HepG2 (cell line): Measurements from ENCODE around the gene RBPJ. TPM values are rescaled to one million over a fixed set of nuclear protein-coding genes. Genes with fewer than 3 reads are reported as not detected.
A peak's percentile ranks its signal among the peaks of the same experiment; 100 is the strongest.

Experiments
- FOXA3 ChIP-seq: IDR thresholded peaks from 2 replicates; pipeline ENCODE4 v1.6.1; 2016; ENCODE audit warnings: missing genetic modification reagents, missing compliant biosample characterization
- FOXO1 ChIP-seq: sonication (generic); formaldehyde crosslinking; IDR thresholded peaks from 2 replicates; pipeline ENCODE4 v1.4.0; 2020; ENCODE audit warnings: missing genetic modification reagents
- HDAC1 ChIP-seq: sonication (generic); formaldehyde crosslinking; IDR thresholded peaks from 2 replicates; pipeline ENCODE4 v1.5.1; 2020; ENCODE audit warnings: mild to moderate bottlenecking, missing genetic modification reagents
- HDAC2 ChIP-seq: sonication (generic); formaldehyde crosslinking; IDR thresholded peaks from 2 replicates; pipeline ENCODE4 v1.4.0; 2020; ENCODE audit warnings: missing genetic modification reagents
- KDM5B ChIP-seq: sonication (generic); formaldehyde crosslinking; IDR thresholded peaks from 2 replicates; pipeline ENCODE4 v1.4.0; 2020; ENCODE audit warnings: missing genetic modification reagents, mild to moderate bottlenecking, borderline replicate concordance
- NR2F6 ChIP-seq, 2 experiments: IDR thresholded peaks; 2 replicates each; pipeline ENCODE4 v1.6.1; 2016; ENCODE audit warnings: antibody characterized with exemption in 1 of 2, mild to moderate bottlenecking in 1 of 2
- PPARG ChIP-seq: conservative IDR thresholded peaks from 2 replicates; pipeline ENCODE4 v1.6.1; 2016; ENCODE audit warnings: missing biosample characterization, missing genetic modification reagents
- RXRB ChIP-seq: IDR thresholded peaks from 2 replicates; pipeline ENCODE4 v1.6.1; 2016; ENCODE audit warnings: borderline replicate concordance, missing genetic modification reagents, missing compliant biosample characterization
- TCF7L2 ChIP-seq: IDR thresholded peaks from 2 replicates; pipeline ENCODE4 v1.6.1; 2011; ENCODE audit warnings: mild to moderate bottlenecking, low read depth, low read length, moderate library complexity
- TFAP4 ChIP-seq: sonication (generic); IDR thresholded peaks from 2 replicates; pipeline ENCODE4 v1.6.1; 2016; ENCODE audit warnings: low read depth, borderline replicate concordance
- ZFP91 ChIP-seq: sonication (generic); formaldehyde crosslinking; IDR thresholded peaks from 2 replicates; pipeline ENCODE4 v1.9.0; 2022; ENCODE audit warnings: missing genetic modification reagents, mild to moderate bottlenecking, borderline replicate concordance
- ZKSCAN8 ChIP-seq: IDR thresholded peaks from 2 replicates; pipeline ENCODE4 v1.6.1; 2016; ENCODE audit warnings: borderline replicate concordance, missing genetic modification reagents, missing compliant biosample characterization
- ZNF205 ChIP-seq: IDR thresholded peaks from 2 replicates; pipeline ENCODE4 v1.6.1; 2018; ENCODE audit warnings: missing biosample characterization, missing genetic modification reagents
- ZNF331 ChIP-seq: sonication (generic); formaldehyde crosslinking; IDR thresholded peaks from 2 replicates; pipeline ENCODE4 v1.4.0; 2020; ENCODE audit warnings: missing genetic modification reagents
- ZNF432 ChIP-seq: sonication (generic); formaldehyde crosslinking; IDR thresholded peaks from 2 replicates; pipeline ENCODE4 v1.5.0; 2020; ENCODE audit warnings: missing genetic modification reagents, mild to moderate bottlenecking, borderline replicate concordance
- ZNF563 ChIP-seq: sonication (generic); formaldehyde crosslinking; IDR thresholded peaks from 2 replicates; pipeline ENCODE4 v1.8.0; 2022; ENCODE audit warnings: mild to moderate bottlenecking, moderate library complexity, missing genetic modification reagents
- ZNF644 ChIP-seq: IDR thresholded peaks from 2 replicates; pipeline ENCODE4 v1.6.1; 2016; ENCODE audit warnings: low read depth
- polyA plus RNA-seq, 8 experiments: library from polyadenylated mRNA; depleted of rRNA in 3 of 8; stranded (reverse) in 7 of 8; unstranded in 1 of 8; fragments of >200 nt; fragmentation: Illumina TruSeq in 4 of 8; extraction: Trizol in 4 of 8; gene quantifications; 2 replicates each; pipeline versions ENCODE4 v1.2.1 to v1.2.3, GENCODE V29; 2011 to 2016; ENCODE audit warnings: low read depth in 4 of 8, missing spikeins in 1 of 8, mixed read lengths in 1 of 8; ENCODE audit not compliant: insufficient read depth in 1 of 8
- total RNA-seq, 5 experiments: library from RNA; depleted of rRNA; stranded (reverse); fragments of >200 nt; fragmentation: Illumina TruSeq; extraction: Trizol; gene quantifications; 2 replicates each; pipeline ENCODE4 v1.2.3, GENCODE V29; 2016; ENCODE audit warnings: low read depth in 1 of 5
- TF ChIP-seq, protein P1 (sequence below): sonication (generic); formaldehyde crosslinking; IDR thresholded peaks from 2 replicates; pipeline ENCODE4 v1.4.0; 2020; ENCODE audit warnings: low read depth, missing genetic modification reagents
- TF ChIP-seq, protein P2 (sequence below): sonication (generic); formaldehyde crosslinking; IDR thresholded peaks from 2 replicates; pipeline ENCODE4 v1.5.1; 2020; ENCODE audit warnings: mild to moderate bottlenecking, missing genetic modification reagents, moderate library complexity

RBPJ gene
- total and polyA plus RNA-seq, 2 of the 13 experiments (the other 11 are each of a cell fraction or from before 2014, with no cell fraction given): 25.9 to 33.2 TPM

DNA sequence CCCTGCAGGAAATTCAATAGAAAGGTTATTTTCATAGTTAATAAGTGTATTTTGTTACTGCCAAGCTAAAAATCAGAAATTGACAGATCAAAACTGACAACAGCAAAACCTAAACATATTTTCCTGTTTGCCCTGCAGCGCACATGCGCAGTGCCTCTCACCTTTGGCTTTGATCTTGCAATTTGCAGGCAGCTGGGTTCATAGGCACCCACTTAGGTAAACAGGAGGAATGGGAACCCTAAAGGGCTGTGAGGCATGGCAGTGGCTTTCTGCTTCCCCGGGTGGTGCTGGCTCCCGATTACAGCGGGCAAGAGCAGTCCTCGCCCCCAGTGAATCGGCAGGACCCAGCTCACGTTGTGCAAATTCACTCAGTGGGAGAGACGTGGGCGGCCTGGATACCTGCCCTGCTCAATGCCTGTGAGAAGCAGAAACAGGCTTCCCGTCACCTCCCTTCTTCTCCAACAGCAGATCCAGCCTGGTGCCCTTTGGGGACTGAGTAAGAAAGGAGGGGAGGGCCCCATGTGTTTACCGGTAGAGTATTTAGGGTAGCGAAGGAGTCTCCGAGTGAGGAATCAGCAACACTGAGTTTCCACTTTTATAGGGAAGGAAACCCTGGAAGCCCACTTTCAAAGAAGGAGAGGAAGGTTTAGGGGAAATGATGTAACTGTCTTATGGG is 143.7 kb downstream of the RBPJ start (continued):
- TF ChIP-seq HDAC1 (CRISPR knock-in tag) (peak; percentile 48; the same call in 1 of the 2 replicates), ZKSCAN8 (CRISPR knock-in tag) (no peak), ZNF644 (CRISPR knock-in tag) (0 out of 2 replicates have a peak, but pooled peaks have one; percentile 12), ZNF331 (CRISPR knock-in tag) (0 out of 2 replicates have a peak, but pooled peaks have one; percentile 11), TFAP4 (peak; percentile 60; the same call in 1 of the 2 replicates), FOXA3 (CRISPR knock-in tag) (peak; percentile 57), ZNF205 (CRISPR knock-in tag) (peak; percentile 58; the same call in 1 of the 2 replicates), RXRB (CRISPR knock-in tag) (0 out of 2 replicates have a peak, but pooled peaks have one; percentile 13), FOXO1 (CRISPR knock-in tag) (peak; percentile 33), ZNF432 (CRISPR knock-in tag) (no peak), TCF7L2 (no peak), NR2F6 (IDR thresholded peaks at IDR 0.05) (0 out of 2 replicates have a peak, but pooled peaks have one; percentile 15), NR2F6 (CRISPR knock-in tag; IDR thresholded peaks at IDR 0.05) (peak; percentile 23; the same call in 1 of the 2 replicates), KDM5B (CRISPR knock-in tag) (peak; percentile 33; the same call in 1 of the 2 replicates), ZFP91 (peak; percentile 22; the same call in 1 of the 2 replicates), HDAC2 (CRISPR knock-in tag) (0 out of 2 replicates have a peak, but pooled peaks have one; percentile 12), ZNF563 (no peak), PPARG (CRISPR knock-in tag) (peak; percentile 77)
- TF ChIP-seq, protein P1, sequence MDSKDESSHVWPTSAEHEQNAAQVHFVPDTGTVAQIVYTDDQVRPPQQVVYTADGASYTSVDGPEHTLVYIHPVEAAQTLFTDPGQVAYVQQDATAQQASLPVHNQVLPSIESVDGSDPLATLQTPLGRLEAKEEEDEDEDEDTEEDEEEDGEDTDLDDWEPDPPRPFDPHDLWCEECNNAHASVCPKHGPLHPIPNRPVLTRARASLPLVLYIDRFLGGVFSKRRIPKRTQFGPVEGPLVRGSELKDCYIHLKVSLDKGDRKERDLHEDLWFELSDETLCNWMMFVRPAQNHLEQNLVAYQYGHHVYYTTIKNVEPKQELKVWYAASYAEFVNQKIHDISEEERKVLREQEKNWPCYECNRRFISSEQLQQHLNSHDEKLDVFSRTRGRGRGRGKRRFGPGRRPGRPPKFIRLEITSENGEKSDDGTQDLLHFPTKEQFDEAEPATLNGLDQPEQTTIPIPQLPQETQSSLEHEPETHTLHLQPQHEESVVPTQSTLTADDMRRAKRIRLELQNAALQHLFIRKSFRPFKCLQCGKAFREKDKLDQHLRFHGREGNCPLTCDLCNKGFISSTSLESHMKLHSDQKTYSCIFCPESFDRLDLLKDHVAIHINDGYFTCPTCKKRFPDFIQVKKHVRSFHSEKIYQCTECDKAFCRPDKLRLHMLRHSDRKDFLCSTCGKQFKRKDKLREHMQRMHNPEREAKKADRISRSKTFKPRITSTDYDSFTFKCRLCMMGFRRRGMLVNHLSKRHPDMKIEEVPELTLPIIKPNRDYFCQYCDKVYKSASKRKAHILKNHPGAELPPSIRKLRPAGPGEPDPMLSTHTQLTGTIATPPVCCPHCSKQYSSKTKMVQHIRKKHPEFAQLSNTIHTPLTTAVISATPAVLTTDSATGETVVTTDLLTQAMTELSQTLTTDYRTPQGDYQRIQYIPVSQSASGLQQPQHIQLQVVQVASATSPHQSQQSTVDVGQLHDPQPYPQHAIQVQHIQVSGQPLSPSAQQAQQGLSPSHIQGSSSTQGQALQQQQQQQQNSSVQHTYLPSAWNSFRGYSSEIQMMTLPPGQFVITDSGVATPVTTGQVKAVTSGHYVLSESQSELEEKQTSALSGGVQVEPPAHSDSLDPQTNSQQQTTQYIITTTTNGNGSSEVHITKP (CRISPR knock-in tag): no peak
- TF ChIP-seq, protein P2, sequence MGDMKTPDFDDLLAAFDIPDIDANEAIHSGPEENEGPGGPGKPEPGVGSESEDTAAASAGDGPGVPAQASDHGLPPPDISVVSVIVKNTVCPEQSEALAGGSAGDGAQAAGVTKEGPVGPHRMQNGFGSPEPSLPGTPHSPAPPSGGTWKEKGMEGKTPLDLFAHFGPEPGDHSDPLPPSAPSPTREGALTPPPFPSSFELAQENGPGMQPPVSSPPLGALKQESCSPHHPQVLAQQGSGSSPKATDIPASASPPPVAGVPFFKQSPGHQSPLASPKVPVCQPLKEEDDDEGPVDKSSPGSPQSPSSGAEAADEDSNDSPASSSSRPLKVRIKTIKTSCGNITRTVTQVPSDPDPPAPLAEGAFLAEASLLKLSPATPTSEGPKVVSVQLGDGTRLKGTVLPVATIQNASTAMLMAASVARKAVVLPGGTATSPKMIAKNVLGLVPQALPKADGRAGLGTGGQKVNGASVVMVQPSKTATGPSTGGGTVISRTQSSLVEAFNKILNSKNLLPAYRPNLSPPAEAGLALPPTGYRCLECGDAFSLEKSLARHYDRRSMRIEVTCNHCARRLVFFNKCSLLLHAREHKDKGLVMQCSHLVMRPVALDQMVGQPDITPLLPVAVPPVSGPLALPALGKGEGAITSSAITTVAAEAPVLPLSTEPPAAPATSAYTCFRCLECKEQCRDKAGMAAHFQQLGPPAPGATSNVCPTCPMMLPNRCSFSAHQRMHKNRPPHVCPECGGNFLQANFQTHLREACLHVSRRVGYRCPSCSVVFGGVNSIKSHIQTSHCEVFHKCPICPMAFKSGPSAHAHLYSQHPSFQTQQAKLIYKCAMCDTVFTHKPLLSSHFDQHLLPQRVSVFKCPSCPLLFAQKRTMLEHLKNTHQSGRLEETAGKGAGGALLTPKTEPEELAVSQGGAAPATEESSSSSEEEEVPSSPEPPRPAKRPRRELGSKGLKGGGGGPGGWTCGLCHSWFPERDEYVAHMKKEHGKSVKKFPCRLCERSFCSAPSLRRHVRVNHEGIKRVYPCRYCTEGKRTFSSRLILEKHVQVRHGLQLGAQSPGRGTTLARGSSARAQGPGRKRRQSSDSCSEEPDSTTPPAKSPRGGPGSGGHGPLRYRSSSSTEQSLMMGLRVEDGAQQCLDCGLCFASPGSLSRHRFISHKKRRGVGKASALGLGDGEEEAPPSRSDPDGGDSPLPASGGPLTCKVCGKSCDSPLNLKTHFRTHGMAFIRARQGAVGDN (CRISPR knock-in tag): peak; percentile 56
